GM21825 (cell line): ENCODE results near the gene TAGAP.
"Not testable (repeated sequence)": the region's sequence is repeated elsewhere in the genome, so short reads cannot be mapped to it uniquely, and the experiment has no call there.

ENCODE experiments used
- ATAC-seq: cut with Tn5 transposase; IDR thresholded peaks from one replicate; pipeline ENCODE4 v1.9.1; 2021; ENCODE audit warnings: mild to moderate bottlenecking, moderate library complexity; ENCODE audit not compliant: unreplicated experiment

TAGAP gene

DNA sequence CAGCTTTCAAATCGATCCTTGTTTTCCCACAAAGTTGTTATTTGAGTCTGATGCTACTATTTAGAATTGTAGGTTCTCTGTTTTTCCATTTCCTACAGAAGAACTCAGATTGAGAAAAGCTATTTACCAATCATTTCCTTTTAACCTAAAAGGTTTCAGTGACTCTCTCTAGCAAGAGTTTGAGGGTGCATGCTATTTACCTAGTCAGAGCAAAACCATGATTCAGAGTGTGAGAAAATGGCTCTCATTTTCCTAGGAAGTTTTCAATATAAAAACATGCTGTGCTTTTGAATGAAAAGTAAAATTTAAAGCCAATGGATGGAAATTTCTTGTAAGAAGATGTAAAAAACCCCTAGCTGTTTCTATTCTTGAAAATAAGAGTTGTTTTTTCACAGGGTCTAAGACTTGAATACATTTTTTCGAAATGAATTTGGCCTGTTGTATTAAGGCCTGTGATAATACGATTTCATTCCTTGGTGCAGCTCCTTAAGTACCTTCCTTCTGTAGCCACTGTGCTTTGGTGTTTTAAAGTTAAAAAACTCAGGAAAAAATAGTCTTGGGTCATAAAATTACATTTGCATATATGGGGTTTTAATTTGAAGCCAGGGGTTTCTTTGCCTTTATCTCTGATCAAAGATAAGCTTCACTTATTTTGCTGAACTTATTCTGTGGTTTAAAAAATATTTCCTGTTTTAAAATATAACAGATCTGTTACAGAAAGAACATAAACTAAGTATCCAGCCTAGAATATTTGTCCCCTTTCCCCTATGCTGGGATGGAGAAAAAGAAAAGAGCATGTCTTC lies 26.8 kb downstream of the TAGAP start:
- ATAC-seq = no peak

DNA sequence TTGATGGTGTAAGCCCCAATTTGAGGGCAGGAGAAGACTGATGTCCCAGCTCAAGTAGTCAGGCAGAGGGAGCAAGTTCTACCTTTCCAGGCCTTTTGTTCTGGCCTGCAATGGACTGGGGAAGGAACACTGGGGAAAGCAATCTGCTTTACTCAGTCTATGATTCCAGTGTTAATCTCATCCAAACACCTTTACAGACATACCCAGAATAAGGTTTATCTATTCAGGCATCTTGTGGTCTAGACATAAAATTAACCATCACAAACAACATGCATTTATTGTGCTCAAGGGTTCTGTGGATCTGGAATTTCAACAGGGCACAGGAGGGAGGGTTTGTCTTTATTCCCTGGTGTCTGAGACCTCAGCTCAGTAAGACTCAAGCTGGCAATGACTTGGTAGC lies 30.4 kb downstream of the TAGAP start:
- no peak for ATAC-seq

DNA sequence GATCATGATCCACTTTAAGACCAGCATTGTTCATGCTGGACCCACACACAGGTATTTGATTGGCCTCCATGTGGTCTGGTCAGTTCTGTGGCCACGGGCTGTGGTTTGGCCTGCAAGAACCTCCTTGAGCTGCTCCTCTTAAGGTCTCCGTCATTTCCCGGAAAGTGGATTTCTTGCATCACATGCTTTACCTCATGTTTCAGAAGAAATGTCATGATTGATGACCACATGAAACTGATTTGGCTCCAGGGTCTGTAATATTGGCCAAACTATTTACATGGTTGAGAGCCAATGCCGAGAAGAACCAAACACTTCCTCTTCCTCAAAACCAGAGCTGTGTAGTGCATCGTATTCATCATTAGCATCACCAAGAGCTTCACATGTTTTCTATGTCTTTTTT lies 31.6 kb downstream of the TAGAP start:
- no peak for ATAC-seq

DNA sequence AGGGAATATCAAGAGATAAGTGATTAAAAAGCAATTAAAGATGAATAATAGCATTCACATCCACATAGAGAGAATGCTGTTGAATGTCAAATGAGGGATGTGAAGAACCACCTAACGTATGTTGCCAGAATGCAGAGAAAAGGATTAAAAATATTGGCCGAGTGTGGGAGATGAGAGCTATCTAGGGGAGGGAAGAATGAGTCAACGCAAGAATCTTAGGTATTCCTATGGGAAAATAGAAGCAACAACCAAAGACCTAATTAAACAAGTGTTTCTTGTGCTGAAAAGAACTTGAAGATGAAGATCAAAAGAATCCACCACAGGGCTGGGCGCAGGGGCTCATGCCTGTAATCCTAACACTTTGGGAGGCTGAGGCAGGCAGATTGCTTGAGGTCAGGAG lies 32.6 kb downstream of the TAGAP start:
- ATAC-seq = no peak

DNA sequence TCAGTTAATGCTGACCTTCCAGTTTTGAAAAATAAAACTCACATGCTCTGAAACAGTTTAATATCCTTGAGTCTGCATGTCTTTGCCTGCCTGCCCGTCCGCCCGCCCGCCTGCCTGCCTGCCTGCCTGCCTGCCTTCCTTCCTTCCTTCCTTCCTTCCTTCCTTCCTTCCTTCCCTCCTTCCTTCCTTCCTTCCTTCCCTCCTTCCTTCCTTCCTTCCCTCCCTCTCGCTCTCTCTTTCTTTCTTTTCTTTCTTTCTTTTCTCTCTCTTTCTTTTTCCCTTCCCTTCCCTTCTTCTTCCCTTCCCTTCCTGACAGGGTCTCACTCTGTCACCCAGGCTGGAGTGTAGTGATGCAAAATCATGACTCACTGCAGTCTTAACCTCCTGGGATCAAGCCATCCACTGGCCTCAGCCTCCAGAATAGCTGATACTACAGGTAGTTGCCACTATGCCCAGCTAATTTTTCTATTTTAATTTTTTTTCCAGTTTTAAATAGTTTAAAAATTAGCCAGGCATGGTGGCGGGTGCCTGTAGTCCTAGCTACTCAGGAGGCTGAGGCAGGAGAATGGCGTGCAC lies 34.7 kb downstream of the TAGAP start:
- not testable (repeated sequence) for ATAC-seq

DNA sequence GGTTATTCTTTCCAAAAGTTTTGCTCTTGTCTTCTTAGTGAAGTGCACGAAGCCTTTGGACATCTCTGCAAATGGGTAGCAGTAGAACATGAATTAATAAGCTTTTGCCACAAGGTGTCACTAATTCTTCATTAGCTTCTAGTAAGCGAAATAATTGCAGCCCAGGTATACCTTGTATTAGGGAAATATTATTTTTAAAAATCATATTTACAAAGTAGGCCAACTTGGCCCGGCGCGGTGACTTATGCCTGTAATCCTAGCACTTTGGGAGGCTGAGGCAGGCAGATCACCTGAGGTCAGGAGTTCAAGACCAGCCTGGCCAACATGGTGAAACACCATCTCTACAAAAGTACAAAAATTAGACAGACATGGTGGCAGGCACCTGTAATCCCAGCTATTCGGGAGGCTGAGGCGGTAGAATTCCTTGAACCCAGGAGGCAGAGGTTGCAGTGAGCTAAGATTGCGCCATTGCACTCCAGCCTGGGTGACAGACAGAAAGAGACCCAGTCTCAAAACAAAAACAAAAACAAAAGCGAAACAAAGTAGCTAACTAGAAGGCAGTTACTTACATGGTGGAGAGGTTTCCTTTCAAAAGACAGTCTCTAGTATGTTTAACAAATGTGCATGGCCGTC lies 36.0 kb downstream of the TAGAP start:
- peak; percentile 53 for ATAC-seq

DNA sequence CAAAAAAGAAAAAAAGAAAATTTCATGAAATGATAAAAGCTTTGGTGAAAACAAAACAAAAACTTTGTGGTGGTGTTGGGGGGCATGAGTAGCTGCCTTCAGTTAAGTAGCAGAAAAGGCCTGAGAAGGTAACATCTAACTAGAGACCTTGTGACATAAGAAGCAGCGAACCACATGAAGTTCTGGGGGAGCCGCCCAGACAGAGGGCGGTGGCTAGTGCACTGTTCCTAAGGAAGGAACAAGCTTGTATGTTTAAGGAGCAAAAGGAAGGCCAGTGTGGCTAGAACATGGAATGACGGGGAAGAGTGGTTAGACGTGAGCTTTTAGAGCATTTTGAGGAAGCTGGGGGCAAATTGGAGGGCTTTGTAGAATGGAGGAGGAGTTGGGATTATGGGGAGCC lies 37.3 kb downstream of the TAGAP start:
- no peak for ATAC-seq

DNA sequence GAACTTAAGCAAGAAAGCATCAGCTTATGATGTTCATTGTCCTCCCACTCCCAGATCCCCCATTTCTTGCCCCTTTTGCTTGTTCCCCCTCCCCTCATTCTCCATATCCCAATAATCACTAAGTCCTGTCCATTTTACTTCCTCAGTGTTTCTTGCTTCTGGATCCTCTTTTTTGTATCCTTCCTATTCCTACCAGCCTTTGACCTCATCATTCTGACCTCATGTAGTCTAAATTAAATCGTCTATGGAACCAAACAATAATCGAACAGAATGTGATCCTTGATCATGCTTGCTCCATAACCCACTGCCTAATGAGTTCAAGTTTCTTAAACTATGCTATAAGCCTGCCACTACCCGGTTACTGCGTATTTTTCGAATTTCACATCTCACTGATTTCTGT lies 39.4 kb downstream of the TAGAP start:
- no peak for ATAC-seq

DNA sequence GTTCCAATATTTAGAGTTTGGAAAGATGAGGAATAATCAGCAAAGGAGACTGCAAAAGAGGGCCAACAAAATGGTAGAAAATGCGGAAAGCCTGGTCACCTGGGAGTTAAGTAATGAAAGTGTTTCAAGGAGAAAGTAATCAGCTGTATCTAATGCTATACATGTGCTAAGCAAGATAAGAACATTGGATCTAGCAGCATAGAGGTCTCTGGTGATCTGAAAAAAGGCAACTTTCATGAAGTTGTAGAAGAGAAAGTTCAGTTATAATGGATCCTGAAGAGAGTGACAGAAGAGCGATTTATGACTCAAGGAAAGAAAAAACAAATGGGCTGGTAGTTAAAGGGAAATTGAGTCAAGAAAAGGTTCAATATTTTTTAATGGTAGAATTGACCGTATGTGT lies 40.2 kb downstream of the TAGAP start:
- ATAC-seq = no peak

DNA sequence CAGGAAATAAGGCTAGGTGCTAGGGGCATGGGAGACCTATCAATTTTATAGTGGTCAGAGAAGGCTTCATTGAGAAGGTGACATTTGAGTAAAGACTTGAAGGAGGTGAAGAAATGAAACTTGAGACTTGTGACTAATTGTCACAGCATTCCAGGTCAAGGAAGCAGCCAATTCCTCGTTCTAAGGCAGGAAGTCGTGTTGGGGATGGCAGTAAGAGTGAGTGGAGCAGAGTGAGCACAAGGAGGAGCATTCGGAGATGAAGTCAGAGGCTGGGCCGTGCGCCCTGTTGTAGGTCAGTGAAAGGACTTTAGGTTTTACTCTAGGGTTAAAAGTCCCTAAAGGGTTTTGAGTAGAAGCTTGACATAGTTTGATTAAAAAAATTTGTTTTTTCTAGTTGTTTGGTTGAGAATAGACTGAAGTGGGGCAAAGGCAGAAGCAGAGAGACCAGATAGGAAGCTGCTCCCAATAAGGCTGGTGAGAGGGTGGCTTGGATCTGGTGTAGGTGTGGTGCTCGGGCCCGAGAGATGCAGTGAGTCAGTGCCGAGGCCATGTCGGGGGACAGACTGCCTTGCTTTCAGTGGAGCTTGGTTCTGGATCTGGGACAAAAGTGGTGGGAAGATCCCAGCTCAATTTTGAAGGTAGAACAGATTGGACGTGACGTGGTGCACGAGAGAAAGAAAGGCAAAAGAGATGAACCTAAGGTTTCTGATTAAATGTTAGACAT lies 42.2 kb downstream of the TAGAP start:
- no peak for ATAC-seq

DNA sequence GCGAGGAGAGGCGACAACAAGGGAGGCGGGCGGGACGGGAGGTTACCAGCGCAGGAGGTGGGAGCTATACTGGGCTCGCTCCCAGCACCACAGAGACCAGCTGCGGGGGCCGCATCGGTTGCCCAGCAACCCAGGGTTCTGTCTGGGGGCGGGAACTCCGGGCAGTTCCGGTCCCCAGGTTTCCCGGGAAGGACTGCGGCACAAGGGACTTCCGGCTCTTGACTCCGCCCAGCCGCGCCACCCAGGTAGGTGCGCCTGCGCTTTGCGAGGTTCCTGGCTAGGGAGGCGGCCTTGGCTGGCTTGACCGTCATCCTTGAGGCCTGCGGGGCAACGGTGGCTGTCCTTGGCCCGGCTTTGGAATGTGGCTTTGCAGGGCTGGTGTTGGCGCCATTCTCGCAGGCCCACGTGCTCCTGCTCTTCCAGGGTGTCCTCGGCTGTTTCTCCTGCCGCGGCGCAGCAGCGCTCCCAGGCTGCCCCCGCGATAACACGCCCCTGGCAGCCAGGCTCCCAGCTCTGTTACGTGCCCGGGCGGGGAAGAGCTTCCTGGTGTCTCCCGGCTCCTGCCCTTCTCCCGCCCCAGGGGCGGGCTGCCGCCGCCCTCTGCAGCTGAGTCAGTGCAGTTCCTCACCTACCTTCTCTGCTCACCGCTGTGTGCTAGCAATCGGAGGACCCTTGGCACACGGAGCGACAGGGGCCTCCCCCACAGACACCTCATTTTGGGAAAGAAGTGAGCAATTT lies 45.0 kb downstream of the TAGAP start, which contains the start of gene RSPH3:
TSS of gene RSPH3 (minus strand) at position 537 of the 738 bp plus-strand sequence. CDS start 652 bp downstream, outside the sequence.
- ATAC-seq = peak; percentile 91

DNA sequence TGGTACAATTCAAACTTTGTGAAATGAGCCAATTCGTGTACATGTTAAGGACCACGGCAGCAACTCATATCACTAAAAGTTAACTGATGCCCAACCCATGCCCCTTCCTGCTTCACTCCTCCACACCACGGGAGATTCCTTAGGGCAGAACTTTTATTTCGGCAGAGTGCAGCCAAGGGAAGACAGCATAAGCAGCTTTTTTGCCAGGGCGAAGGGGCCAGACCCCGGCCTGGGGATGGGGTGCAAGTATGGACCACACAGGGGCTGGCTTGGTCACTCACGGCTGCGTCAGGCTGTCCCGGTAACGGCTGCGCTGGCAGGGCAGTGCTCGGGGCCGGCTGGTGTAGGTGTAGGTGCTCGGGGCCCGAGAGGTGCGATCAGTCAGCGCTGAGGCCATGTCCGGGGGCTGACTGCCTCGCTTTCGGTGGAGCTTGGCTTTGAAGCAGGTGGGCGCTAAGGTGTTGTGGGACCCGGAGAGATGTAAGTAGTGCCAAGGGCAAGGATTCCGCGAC lies 45.6 kb downstream of the TAGAP start:
- ATAC-seq = peak; percentile 20

DNA sequence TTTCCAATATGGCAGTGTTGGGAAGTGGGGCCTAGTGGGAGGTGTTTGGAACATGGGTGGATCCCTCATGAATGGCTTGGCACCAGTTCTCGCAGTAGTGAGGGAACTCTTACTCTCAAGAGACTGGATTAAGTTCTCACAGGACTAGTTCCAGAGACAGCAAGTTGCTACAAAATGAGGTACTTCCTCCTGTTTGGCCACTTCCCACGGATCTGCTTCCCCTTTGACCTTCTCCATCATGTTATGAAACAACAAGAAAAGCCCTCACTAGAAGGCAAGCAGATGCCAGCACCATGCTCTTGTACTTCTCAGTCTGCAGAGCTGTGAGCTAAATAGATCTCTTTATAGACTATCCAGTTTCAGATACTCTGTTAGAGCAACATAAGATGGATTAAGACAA lies 47.9 kb downstream of the TAGAP start:
- no peak for ATAC-seq

DNA sequence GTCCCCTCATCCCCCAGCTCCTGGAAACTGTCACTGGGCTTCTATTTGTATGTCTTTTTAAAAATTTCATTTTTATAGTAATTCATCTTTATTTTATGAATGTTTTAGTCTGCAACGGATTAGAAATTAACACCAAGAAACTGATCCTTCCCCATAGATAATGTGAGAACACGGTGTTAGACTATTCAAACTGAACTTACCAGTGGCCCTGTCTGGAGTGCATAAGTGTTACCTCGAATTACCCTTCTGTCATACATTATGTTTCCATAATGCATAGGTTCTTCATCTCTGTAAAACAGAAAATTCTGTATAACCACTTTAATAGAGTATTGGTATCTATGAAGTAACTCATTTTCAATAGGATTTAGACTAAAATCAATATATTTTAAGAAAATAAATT lies 51.2 kb downstream of the TAGAP start:
- no peak for ATAC-seq

DNA sequence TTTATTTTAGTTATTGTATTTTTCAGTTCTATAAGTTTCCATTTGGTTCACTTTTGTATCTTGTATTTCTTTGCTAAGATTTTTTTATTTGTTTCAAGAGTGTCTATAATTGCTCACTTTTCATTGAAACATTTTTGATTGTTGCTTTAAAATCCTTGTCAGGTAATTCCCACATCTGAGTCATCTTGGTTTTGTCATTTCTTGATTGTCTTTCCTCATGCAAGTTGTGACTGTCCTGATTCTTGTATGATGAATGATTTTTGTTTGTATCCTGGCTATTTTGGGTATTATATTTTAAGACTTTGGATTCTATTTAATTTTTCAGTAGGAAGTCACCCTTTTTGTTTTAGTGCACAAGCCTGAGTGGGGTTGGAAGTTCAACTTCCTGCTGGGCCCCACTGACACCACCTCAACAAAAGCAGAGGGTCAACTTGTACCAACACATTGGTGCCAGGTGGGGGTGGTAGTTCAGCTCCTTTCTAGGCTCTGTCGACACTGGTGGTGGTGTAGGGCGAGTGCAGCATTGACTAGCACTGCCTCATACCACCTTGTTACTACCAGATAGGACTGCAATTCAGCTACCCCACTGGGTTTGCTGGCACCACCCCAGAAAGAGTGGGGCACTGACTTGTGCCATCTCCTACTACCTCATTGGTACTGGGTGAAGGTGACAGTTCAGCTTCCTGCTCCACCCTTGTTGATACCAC lies 53.6 kb downstream of the TAGAP start:
- ATAC-seq = no peak

DNA sequence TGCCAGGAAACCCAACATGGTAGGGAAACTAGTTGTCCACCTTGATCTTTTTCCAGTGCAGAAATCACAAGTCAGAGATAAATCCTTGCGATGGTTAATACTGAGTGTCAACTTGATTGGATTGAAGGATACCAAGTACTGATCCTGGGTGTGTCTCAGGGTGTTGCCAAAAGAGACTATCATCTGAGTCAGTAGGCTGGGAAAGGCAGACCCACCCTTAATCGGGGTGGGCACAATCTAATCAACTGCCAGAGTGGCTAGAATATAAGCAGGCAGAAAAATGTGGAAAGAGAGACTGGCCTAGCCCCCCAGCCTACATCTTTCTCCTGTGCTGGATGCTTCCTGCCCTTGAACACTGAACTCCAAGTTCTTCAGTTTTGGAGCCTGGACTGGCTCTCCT lies 55.1 kb downstream of the TAGAP start:
- not testable (repeated sequence) for ATAC-seq

DNA sequence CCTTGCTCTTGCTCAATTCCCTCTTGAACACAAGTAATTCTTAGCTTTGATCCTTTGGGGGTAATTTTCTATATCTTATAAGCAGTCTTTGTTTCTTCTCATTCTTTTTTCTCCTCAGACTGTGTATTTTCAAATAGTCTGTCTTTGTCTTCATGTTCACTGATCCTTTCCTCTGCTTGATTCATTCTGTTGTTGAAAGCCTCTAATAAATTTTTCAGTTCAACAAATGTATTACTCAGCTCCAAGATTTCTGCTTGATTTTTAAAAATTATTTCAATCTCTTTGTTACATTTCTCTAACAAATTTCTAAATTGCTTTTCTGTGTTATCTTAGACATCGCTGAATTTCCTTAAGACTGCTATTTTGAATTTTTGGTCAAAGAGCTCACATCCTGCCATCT lies 56.3 kb downstream of the TAGAP start:
- no peak for ATAC-seq

DNA sequence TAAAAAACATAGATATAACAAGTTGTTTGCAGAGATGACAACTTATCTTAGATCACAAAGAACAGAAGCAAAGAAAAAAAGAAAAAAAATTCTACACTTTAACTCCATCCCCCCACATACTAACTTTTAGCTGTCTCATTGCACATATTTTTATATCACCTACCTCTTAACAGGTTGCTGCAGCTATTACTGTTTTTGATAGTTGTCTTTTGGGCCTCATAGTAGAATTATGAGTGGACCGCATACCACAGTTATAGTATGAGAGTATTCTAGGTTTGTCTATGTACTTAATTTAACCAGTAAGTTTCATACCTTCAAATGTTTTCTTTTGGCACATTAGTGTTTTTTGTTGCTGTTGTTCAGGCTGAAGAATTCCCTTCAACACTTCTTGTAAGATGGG lies 57.1 kb downstream of the TAGAP start:
- no peak for ATAC-seq
